GM12878 (cell line): ENCODE measurements around the gene MYT1. TPM values are rescaled to one million over a fixed set of nuclear protein-coding genes. Genes with fewer than 3 reads are reported as not detected.

Experiments
- ATAC-seq: fragments of 200-7000 bp; cut with Tn5 transposase; 3 replicates; pipeline ENCODE4 v1.9.1; 2020; ENCODE audit warnings: mild to moderate bottlenecking, moderate library complexity
- BruUV-seq: library from RNA; stranded (reverse); fragments of 400-500 nt; replicated peaks from 2 replicates; lab custom pipeline; 2021; lab: Mats Ljungman, UMichigan
- CTCF ChIA-PET: fragments of 300-600 bp; sonication (Branson Sonifier 250); formaldehyde crosslinking; extraction: SDS; loops from one replicate; lab custom pipeline; 2021; ENCODE audit warnings: inconsistent platforms; lab: Yijun Ruan, JAX
- POLR2A ChIA-PET: fragments of 350-600 bp; formaldehyde crosslinking; extraction: SDS; loops from one replicate; lab custom pipeline; 2021; ENCODE audit warnings: inconsistent platforms; lab: Charles Lee
- RAD21 ChIA-PET: fragments of 300-600 bp; sonication (Branson Sonifier 250); formaldehyde crosslinking; loops from one replicate; lab custom pipeline; 2023; ENCODE audit warnings: antibody characterized with exemption; ENCODE audit not compliant: unreplicated experiment; lab: Charles Lee
- SMC1A ChIA-PET: fragments of 300-600 bp; sonication (Branson Sonifier 250); formaldehyde crosslinking; loops from one replicate; lab custom pipeline; 2023; ENCODE audit not compliant: unreplicated experiment, uncharacterized antibody; lab: Charles Lee
- DNase-seq: peaks from one replicate; pipeline ENCODE4 v3.0.0-alpha.2; 2011; ENCODE audit warnings: low read depth, low spot score
- FAIRE-seq: peaks from 3 replicates; lab custom pipeline; 2011; peaks lifted over from hg19 to GRCh38; lab: Jason Lieb, UNC
- H2AFZ ChIP-seq: 2 replicates; pipeline ENCODE4 v1.6.0; 2011; ENCODE audit warnings: low read depth, low read length, control low read depth; ENCODE audit not compliant: control insufficient read depth
- H3K27ac ChIP-seq: 2 replicates; pipeline ENCODE4 v1.5.1; 2011; ENCODE audit warnings: control low read depth; ENCODE audit not compliant: control insufficient read depth, insufficient read depth
- H3K27me3 ChIP-seq, 2 experiments: replicated peaks in 1 of 2; 2 replicates each; pipeline versions ENCODE4 v1.6.0 to v1.6.1; 2011; ENCODE audit warnings: low read length in 1 of 2; ENCODE audit not compliant: control insufficient read depth in 2 of 2, insufficient read depth in 2 of 2
- H3K36me3 ChIP-seq, 2 experiments: 2 replicates each; pipeline ENCODE4 v1.5.1; 2011; ENCODE audit warnings: low read length in 1 of 2; ENCODE audit not compliant: control insufficient read depth in 2 of 2, insufficient read depth in 2 of 2
- H3K4me1 ChIP-seq: 2 replicates; pipeline ENCODE4 v1.6.1; 2011; ENCODE audit warnings: mild to moderate bottlenecking, low read length, moderate library complexity, mixed read lengths; ENCODE audit not compliant: control insufficient read depth, insufficient read depth
- H3K4me2 ChIP-seq: 2 replicates; pipeline ENCODE4 v1.6.0; 2011; ENCODE audit warnings: control low read depth; ENCODE audit not compliant: control insufficient read depth, insufficient read depth
- H3K4me3 ChIP-seq: fragments of 200-600 bp; sonication (generic); 2 replicates; pipeline ENCODE4 v1.5.1; 2016
- H3K79me2 ChIP-seq: 2 replicates; pipeline ENCODE4 v1.6.0; 2011; ENCODE audit warnings: low read length; ENCODE audit not compliant: control insufficient read depth, insufficient read depth
- H3K9ac ChIP-seq: 2 replicates; pipeline ENCODE4 v1.8.0; 2011; ENCODE audit warnings: low read length, control low read depth, mixed read lengths; ENCODE audit not compliant: control insufficient read depth, insufficient read depth
- H3K9me3 ChIP-seq: replicated peaks from 3 replicates; pipeline ENCODE4 v1.5.1; 2011; ENCODE audit warnings: mild to moderate bottlenecking, low read length; ENCODE audit not compliant: control insufficient read depth, insufficient read depth
- H4K20me1 ChIP-seq: 2 replicates; pipeline ENCODE4 v1.6.0; 2011; ENCODE audit not compliant: control insufficient read depth, insufficient read depth
- CEBPB ChIP-seq, 2 experiments: fragments of 150-350 bp in 1 of 2; IDR thresholded peaks; 2 replicates each; pipeline ENCODE4 v1.6.1; 2012 to 2014; ENCODE audit warnings: low read depth in 2 of 2, low read length in 2 of 2, borderline replicate concordance in 1 of 2, inconsistent platforms in 1 of 2
- CTCF ChIP-seq, 3 experiments: IDR thresholded peaks in 2 of 3; conservative IDR thresholded peaks in 1 of 3; 2 replicates each; pipeline ENCODE4 v1.5.1; 2011; ENCODE audit warnings: low read depth in 3 of 3, low read length in 3 of 3, mild to moderate bottlenecking in 3 of 3, control low read depth in 2 of 3, moderate library complexity in 2 of 3, inconsistent platforms in 1 of 3, mixed read lengths in 1 of 3; ENCODE audit not compliant: control insufficient read depth in 2 of 3, insufficient read depth in 1 of 3; ENCODE audit errors: extremely low read depth in 1 of 3
- FOS ChIP-seq: IDR thresholded peaks from 3 replicates; pipeline ENCODE4 v1.6.1; 2011; ENCODE audit warnings: borderline replicate concordance; ENCODE audit not compliant: insufficient read length; ENCODE audit errors: extremely low read depth
- GATAD2B ChIP-seq: fragments of 450-650 bp; conservative IDR thresholded peaks from 2 replicates; pipeline ENCODE4 v1.6.1; 2017; ENCODE audit warnings: low read depth, mild to moderate bottlenecking, moderate library complexity
- IRF5 ChIP-seq: fragments of 450-650 bp; IDR thresholded peaks from 2 replicates; pipeline ENCODE4 v1.6.1; 2017; ENCODE audit warnings: borderline replicate concordance
- JUNB ChIP-seq: IDR thresholded peaks from 2 replicates; pipeline ENCODE4 v1.6.1; 2016; ENCODE audit warnings: antibody characterized with exemption, mild to moderate bottlenecking
- KAT2A ChIP-seq: conservative IDR thresholded peaks from 2 replicates; pipeline ENCODE4 v1.6.1; 2011; ENCODE audit warnings: low read depth, low read length; ENCODE audit not compliant: control insufficient read depth
- MEF2B ChIP-seq: fragments of 450-650 bp; IDR thresholded peaks from 2 replicates; pipeline ENCODE4 v1.6.1; 2018; ENCODE audit warnings: mild to moderate bottlenecking, moderate library complexity; ENCODE audit not compliant: partially characterized antibody, poor library complexity, severe bottlenecking
- MTA2 ChIP-seq: fragments of 450-650 bp; IDR thresholded peaks from 2 replicates; pipeline ENCODE4 v1.6.1; 2016; ENCODE audit warnings: low read depth, mild to moderate bottlenecking, moderate library complexity
- MXI1 ChIP-seq: fragments of 150-350 bp; IDR thresholded peaks from 2 replicates; pipeline ENCODE4 v1.6.1; 2011; ENCODE audit warnings: low read depth, mild to moderate bottlenecking, inconsistent platforms, low read length, improper control_type of control experiment
- MYC ChIP-seq: IDR thresholded peaks from 2 replicates; pipeline ENCODE4 v1.6.1; 2011; ENCODE audit warnings: mild to moderate bottlenecking, low read length, moderate library complexity, inconsistent platforms; ENCODE audit not compliant: insufficient read depth, insufficient replicate concordance, insufficient read length, severe bottlenecking
- POU2F2 ChIP-seq: IDR thresholded peaks from 3 replicates; pipeline ENCODE4 v1.6.1; 2011; ENCODE audit warnings: low read depth, mild to moderate bottlenecking, low read length, borderline replicate concordance
- SMAD1 ChIP-seq: fragments of 450-650 bp; IDR thresholded peaks from 2 replicates; pipeline ENCODE4 v1.6.1; 2018; ENCODE audit warnings: mild to moderate bottlenecking, low read depth; ENCODE audit not compliant: partially characterized antibody
- SMC3 ChIP-seq: IDR thresholded peaks from 2 replicates; pipeline ENCODE4 v1.6.1; 2011; ENCODE audit warnings: low read length, improper control_type of control experiment, borderline replicate concordance
- SRF ChIP-seq, 2 experiments: IDR thresholded peaks; 2 replicates each; pipeline ENCODE4 v1.6.1; 2011; ENCODE audit warnings: low read depth in 2 of 2, low read length in 2 of 2, mild to moderate bottlenecking in 1 of 2, moderate library complexity in 1 of 2
- TBL1XR1 ChIP-seq: IDR thresholded peaks from 2 replicates; pipeline ENCODE4 v1.6.1; 2012; ENCODE audit warnings: low read depth, low read length, improper control_type of control experiment
- WGBS: methylation state at CpG from one replicate; pipeline ENCODE4 v1.1.6; 2016; ENCODE audit warnings: low lambda C conversion rate; ENCODE audit not compliant: insufficient replicate concordance, insufficient coverage; ENCODE audit errors: missing lambda C conversion rate; 5-methylcytosine and 5-hydroxymethylcytosine counted together
- in situ Hi-C: fragments of 300-500 bp; cut with MboI; formaldehyde crosslinking; loops from 9 replicates; pipeline ENCODE4 v1.14.3; 2018; ENCODE audit warnings: mixed read lengths
- intact Hi-C: fragments of 100-400 bp; cut with micrococcal nuclease; formaldehyde crosslinking; loops from one replicate; pipeline ENCODE4 v1.14.2; 2022; ENCODE audit not compliant: unreplicated experiment
- polyA plus RNA-seq, 11 experiments: library from polyadenylated mRNA; depleted of rRNA in 4 of 11; unstranded in 6 of 11; stranded (reverse) in 5 of 11; fragments of >200 nt; fragmentation: Nextera tagmentation in 4 of 11; fragmentation: Illumina TruSeq in 1 of 11; extraction: Ambion mirVana in 4 of 11; extraction: Trizol in 1 of 11; gene quantifications; 1 replicate in 1 of 11; 2 replicates in 10 of 11; pipeline versions ENCODE4 v1.2.1 to v1.2.3, GENCODE V29; 2011 to 2016; ENCODE audit warnings: inconsistent platforms in 2 of 11, missing spikeins in 2 of 11, low read depth in 1 of 11
- total RNA-seq, 4 experiments: library from RNA; depleted of rRNA in 3 of 4; stranded (reverse); fragments of >200 nt in 3 of 4; fragmentation: Illumina TruSeq in 1 of 4; extraction: Trizol in 1 of 4; gene quantifications; 2 replicates each; pipeline versions ENCODE4 v1.2.1 to v1.2.3, GENCODE V29; 2013 to 2021

MYT1 gene
- total and polyA plus RNA-seq, 10 of the 15 experiments (the other 5 are each of a cell fraction or from before 2014, with no cell fraction given): 0.01 to 0.10 TPM; not detected in 8

- DNase-seq: peak; percentile 17
- no peaks in the 10 kb centered on the region for H4K20me1 ChIP-seq
- H3K4me3 ChIP-seq: peak within 1 kb of the TSS; percentile 78
- H3K4me2 ChIP-seq: peak within 1 kb of the TSS; percentile 97
- ATAC-seq: peak; percentile 94
- H3K9me3 ChIP-seq: no peaks in the 10 kb centered on the region
- peak within 1 kb of the TSS; percentile 77 for H3K27ac ChIP-seq
- peaks cover 19% of the 10 kb centered on the region for H3K4me1 ChIP-seq
- in situ Hi-C loops: no loop called here
- SMC1A ChIA-PET: interaction anchor here (0.8 to 1.3 kb wide), 4 partner anchors 12 to 172 kb away, joined by 3 read pairs; no protein-coding TSS in a partner anchor
- H2AFZ ChIP-seq: peak within 1 kb of the TSS; percentile 98
- CTCF ChIA-PET: interaction anchor here (1.0 to 9.3 kb wide), 5 partner anchors 9 to 32 kb away, joined by 3 to 99 read pairs (median 12); no protein-coding TSS in a partner anchor
- intact Hi-C loops: no loop called here
- POLR2A ChIA-PET: interaction anchor here (0.6 to 1.4 kb wide), 2 partner anchors 156 to 400 kb away, joined by 3 to 4 read pairs; no protein-coding TSS in a partner anchor
- peak within 1 kb of the TSS; percentile 87 for H3K9ac ChIP-seq
- FAIRE-seq: no peak
- peaks cover 14% of the 10 kb centered on the region for H3K79me2 ChIP-seq
- peaks cover 0 to 3% of the 10 kb centered on the region in 2 experiments; a peak in 1 of 4 replicates for H3K36me3 ChIP-seq
- no peaks in the 10 kb centered on the region for H3K27me3 ChIP-seq
- under 1% methylated on average over 43 of the region's 96 CpGs for WGBS
- BruUV-seq: no TSS peak
- RAD21 ChIA-PET: interaction anchor here (1.2 to 2.2 kb wide), 3 partner anchors 15 to 32 kb away, joined by 3 to 6 read pairs (median 4); no protein-coding TSS in a partner anchor
- TF ChIP-seq JUNB (no peak), GATAD2B (peak; percentile 96), CTCF (IDR thresholded peaks at IDR 0.05 in 2 of 3, conservative IDR thresholded peaks at IDR 0.05 in 1 of 3; ENCODE audit: control insufficient read depth in 2 of 3, extremely low read depth in 1 of 3, insufficient read depth in 1 of 3, low read depth in 3 of 3, low read length in 3 of 3) (peak in 1 of 3 experiments; percentile 16; a peak in 1 of 6 replicates), IRF5 (no peak), POU2F2 (no peak), MXI1 (no peak; the same call in 1 of the 2 replicates), FOS (no peak), SMC3 (no peak), MYC (no peak), MEF2B (no peak), TBL1XR1 (peak; percentile 47; the same call in 1 of the 2 replicates), SMAD1 (no peak), SRF (IDR thresholded peaks at IDR 0.05; ENCODE audit: low read depth in 2 of 2, low read length in 2 of 2) (no peak), CEBPB (IDR thresholded peaks at IDR 0.05; ENCODE audit: borderline replicate concordance in 1 of 2, low read depth in 2 of 2, low read length in 2 of 2) (no peak), MTA2 (no peak), KAT2A (no peak)
These were observed 91.4 kb downstream of the MYT1 start, which contains the start of gene PCMTD2 for GRCh38 chr20:64255361-64256281. Gene PCMTD2, plus strand, starts transcription at chr20:64255748. Its CDS starts 4,218 bp downstream, at chr20:64259966.
